GM12891 (cell line): ENCODE results near the gene CD300H.

Experiments
- PAX5 ChIP-seq: IDR thresholded peaks from 2 replicates; pipeline ENCODE4 v1.6.1; 2011; ENCODE audit warnings: low read length, moderate library complexity, mild to moderate bottlenecking; ENCODE audit not compliant: insufficient read depth, severe bottlenecking
- POLR2A ChIP-seq: IDR thresholded peaks from 2 replicates; pipeline ENCODE4 v1.6.1; 2011; ENCODE audit warnings: low read depth, low read length, control low read depth
- POLR2AphosphoS5 ChIP-seq: IDR thresholded peaks from 2 replicates; pipeline ENCODE4 v1.6.1; 2011; ENCODE audit warnings: low read depth, low read length, control low read depth
- TAF1 ChIP-seq: IDR thresholded peaks from 2 replicates; pipeline ENCODE4 v1.6.1; 2011; ENCODE audit warnings: low read depth, low read length, control low read depth

DNA sequence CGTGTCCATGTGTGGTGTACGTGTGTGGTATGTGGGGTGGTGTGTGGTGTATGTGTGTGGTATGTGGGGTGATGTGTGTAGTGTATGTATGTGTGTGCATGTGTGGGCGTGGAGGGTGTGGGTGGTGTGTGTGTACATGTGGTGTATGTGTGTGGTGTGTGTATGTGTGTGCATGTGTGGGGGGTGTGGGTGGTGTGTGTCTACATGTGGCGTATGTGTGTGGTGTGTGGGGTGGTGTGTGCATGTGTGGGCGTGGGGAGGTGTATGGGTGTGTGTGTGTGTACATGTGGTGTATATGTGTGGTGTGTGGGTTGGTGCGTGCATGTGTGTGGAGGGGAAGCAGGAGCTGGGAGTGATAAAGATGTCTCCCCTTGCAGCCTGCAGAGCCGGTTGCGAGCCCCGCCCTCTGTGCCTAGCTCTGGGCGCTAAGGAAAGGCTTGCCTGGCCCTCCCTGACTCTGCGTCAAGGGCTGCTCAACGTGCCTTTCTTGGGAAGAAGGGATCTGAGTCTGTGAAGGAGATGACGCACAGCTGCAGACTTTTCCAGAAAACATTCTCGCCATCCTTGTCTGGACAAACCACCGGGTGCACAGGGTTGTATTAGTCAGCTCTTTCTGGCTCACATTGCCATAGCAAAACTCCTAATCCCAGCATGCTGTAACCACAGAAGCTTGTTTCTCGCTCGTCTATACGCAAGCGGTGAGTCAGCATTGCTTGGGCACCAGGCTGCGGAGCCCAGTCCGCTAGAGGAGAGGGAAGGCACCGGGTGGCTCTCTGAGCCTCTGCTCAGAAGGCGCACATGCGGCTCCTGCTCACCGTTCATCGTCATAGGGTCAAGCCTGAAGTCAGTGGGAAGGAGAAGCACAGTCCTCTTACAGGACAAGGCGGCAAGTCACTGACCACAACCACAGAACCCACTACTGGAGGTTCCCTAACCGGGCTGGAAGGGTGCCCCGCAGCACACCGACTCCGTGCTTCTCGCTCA lies 2.0 kb upstream of the CD300H start:
- TF ChIP-seq TAF1 (no peak), POLR2A (no peak), POLR2AphosphoS5 (no peak), PAX5 (no peak)
